ENCODE data around the gene DTX3. TPM values are rescaled to one million over a fixed set of nuclear protein-coding genes. Genes with fewer than 3 reads are reported as not detected.
A peak's percentile ranks its signal among the peaks of the same experiment; 100 is the strongest.
"Not testable (repeated sequence)": the region's sequence is repeated elsewhere in the genome, so short reads cannot be mapped to it uniquely, and the experiment has no call there.

The DTX3 gene
- total RNA-seq, 1 donor from 2014 or later, result 43.7 TPM

- Mint-ChIP-seq H3K27me3 (ENCODE audit: unreplicated experiment) (peaks cover 39% of the 10 kb centered on the region), H3K27ac (ENCODE audit: unreplicated experiment) (no peak overlapping the region), H3K4me1 (ENCODE audit: unreplicated experiment) (peaks cover 23% of the 10 kb centered on the region), H3K36me3 (ENCODE audit: low read depth, unreplicated experiment) (peaks cover 35% of the 10 kb centered on the region), H3K4me3 (ENCODE audit: unreplicated experiment) (no peak overlapping the region), H3K9me3 (ENCODE audit: unreplicated experiment) (no peaks in the 10 kb centered on the region)
- TF ChIP-seq, protein P1, sequence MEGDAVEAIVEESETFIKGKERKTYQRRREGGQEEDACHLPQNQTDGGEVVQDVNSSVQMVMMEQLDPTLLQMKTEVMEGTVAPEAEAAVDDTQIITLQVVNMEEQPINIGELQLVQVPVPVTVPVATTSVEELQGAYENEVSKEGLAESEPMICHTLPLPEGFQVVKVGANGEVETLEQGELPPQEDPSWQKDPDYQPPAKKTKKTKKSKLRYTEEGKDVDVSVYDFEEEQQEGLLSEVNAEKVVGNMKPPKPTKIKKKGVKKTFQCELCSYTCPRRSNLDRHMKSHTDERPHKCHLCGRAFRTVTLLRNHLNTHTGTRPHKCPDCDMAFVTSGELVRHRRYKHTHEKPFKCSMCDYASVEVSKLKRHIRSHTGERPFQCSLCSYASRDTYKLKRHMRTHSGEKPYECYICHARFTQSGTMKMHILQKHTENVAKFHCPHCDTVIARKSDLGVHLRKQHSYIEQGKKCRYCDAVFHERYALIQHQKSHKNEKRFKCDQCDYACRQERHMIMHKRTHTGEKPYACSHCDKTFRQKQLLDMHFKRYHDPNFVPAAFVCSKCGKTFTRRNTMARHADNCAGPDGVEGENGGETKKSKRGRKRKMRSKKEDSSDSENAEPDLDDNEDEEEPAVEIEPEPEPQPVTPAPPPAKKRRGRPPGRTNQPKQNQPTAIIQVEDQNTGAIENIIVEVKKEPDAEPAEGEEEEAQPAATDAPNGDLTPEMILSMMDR (IDR thresholded peaks at IDR 0.05; ENCODE audit: unreplicated experiment), result no peak
- no peak for DNase-seq (ENCODE audit: low spot score)
Measured at GRCh38 chr12:57616383-57617101, 11.9 kb downstream of the DTX3 start.

DNA sequence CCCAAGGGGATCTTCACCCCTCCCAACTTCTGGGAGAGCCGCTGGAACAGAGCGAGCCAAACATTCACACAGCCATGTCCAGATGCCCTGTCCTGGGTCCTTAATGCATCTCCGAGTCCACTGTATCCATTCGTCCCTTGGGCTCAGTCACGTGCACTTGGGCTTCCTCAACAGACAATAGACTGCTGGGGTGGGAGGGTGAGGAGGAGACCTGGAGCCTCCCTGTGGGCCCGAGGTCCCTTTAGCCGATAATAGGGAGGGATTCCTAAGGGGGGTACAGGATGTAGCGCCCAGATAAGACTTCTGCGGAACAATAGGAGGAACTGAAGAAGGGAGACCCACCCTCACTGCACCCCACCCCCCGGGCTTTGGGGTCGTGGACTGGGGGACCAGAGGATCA lies 13.3 kb downstream of the DTX3 start:
- DNase-seq (ENCODE audit: low spot score), result peak; percentile 4
- Mint-ChIP-seq H3K27ac (ENCODE audit: unreplicated experiment) (no peak overlapping the region), H3K9me3 (ENCODE audit: unreplicated experiment) (no peaks in the 10 kb centered on the region), H3K27me3 (ENCODE audit: unreplicated experiment) (peaks cover 47% of the 10 kb centered on the region), H3K4me1 (ENCODE audit: unreplicated experiment) (peaks cover 27% of the 10 kb centered on the region), H3K4me3 (ENCODE audit: unreplicated experiment) (peak overlapping the region; percentile 77), H3K36me3 (ENCODE audit: low read depth, unreplicated experiment) (peaks cover 40% of the 10 kb centered on the region)
- TF ChIP-seq, protein P1 (IDR thresholded peaks at IDR 0.05; ENCODE audit: unreplicated experiment), result no peak

DNA sequence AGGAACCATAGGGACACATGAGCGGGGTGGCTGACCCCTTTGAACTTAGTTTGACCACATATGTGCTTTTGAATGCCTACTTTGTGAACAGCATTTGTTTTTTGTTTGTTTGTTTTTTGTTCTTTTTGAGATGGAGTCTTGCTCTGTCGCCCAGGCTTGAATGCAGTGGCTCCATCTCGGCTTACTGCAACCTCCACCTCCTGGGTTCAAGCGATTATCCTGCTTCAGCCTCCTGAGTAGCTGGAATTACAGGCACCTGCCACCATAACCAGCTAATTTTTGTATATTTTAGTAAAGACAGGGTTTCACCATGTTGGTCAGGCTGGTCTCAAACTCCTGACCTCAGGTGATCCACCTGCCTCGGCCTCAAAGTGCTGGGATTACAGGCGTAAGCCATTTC lies 13.8 kb downstream of the DTX3 start:
- peaks cover 31% of the 10 kb centered on the region for H3K4me1 Mint-ChIP-seq (ENCODE audit: unreplicated experiment)
- H3K27me3 Mint-ChIP-seq (ENCODE audit: unreplicated experiment), result peaks cover 47% of the 10 kb centered on the region
- H3K27ac Mint-ChIP-seq (ENCODE audit: unreplicated experiment); H3K4me3 Mint-ChIP-seq (ENCODE audit: unreplicated experiment); H3K9me3 Mint-ChIP-seq (ENCODE audit: unreplicated experiment); DNase-seq (ENCODE audit: low spot score): not testable (repeated sequence)
- H3K36me3 Mint-ChIP-seq (ENCODE audit: low read depth, unreplicated experiment), result peaks cover 45% of the 10 kb centered on the region

DNA sequence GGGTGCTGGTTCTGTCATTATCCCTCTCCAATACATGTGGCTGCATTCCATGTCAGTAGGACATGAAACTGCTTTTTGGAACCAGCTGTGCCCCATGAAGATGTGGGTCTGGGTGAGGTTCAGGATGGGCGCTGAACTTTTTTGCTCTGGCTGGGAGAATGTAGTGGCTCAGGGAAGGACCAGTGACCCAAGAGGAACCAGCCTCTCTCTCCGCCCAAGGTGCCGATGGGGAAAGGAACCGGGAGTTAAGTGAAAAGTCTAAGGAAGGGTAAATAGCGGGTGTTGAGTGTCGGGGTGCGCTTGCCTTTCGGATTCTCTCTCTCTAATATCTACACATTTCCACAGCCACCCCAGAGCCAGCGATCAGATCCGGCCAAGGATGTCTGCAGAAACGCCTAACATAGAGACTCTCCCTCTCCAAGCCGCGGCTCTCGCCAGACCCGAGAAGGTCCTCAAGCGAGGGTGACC lies 14.4 kb downstream of the DTX3 start:
- DNase-seq (ENCODE audit: low spot score), result peak; percentile 20
- peaks cover 45% of the 10 kb centered on the region for H3K36me3 Mint-ChIP-seq (ENCODE audit: low read depth, unreplicated experiment)
- H3K9me3 Mint-ChIP-seq (ENCODE audit: unreplicated experiment), result no peaks in the 10 kb centered on the region
- H3K27ac Mint-ChIP-seq (ENCODE audit: unreplicated experiment), result peak overlapping the region; percentile 14
- TF ChIP-seq, protein P1 (IDR thresholded peaks at IDR 0.05; ENCODE audit: unreplicated experiment), result no peak
- H3K4me1 Mint-ChIP-seq (ENCODE audit: unreplicated experiment), result peaks cover 37% of the 10 kb centered on the region
- peak overlapping the region; percentile 83 for H3K4me3 Mint-ChIP-seq (ENCODE audit: unreplicated experiment)
- peaks cover 50% of the 10 kb centered on the region for H3K27me3 Mint-ChIP-seq (ENCODE audit: unreplicated experiment)

- H3K4me1 Mint-ChIP-seq (ENCODE audit: unreplicated experiment), result peaks cover 38% of the 10 kb centered on the region
- no peak overlapping the region for H3K27ac Mint-ChIP-seq (ENCODE audit: unreplicated experiment)
- H3K9me3 Mint-ChIP-seq (ENCODE audit: unreplicated experiment), result no peaks in the 10 kb centered on the region
- TF ChIP-seq, protein P1 (IDR thresholded peaks at IDR 0.05; ENCODE audit: unreplicated experiment), result no peak
- DNase-seq (ENCODE audit: low spot score), result peak; percentile 31
- peaks cover 39% of the 10 kb centered on the region for H3K36me3 Mint-ChIP-seq (ENCODE audit: low read depth, unreplicated experiment)
- H3K4me3 Mint-ChIP-seq (ENCODE audit: unreplicated experiment), result peak overlapping the region; percentile 83
- peaks cover 56% of the 10 kb centered on the region for H3K27me3 Mint-ChIP-seq (ENCODE audit: unreplicated experiment)
Measured at GRCh38 chr12:57619434-57620244, 15.0 kb downstream of the DTX3 start.
